Tongue (tissue), 2 donors: Measurements from ENCODE around the gene COG6. TPM values are rescaled to one million over a fixed set of nuclear protein-coding genes. Genes with fewer than 3 reads are reported as not detected.
A peak's percentile ranks its signal among the peaks of the same experiment; 100 is the strongest.

Source experiments
- DNase-seq: peaks from one replicate; pipeline ENCODE4 v3.0.0-alpha.2; 2015
- total RNA-seq: library from RNA; depleted of rRNA; stranded (reverse); fragments of >200 nt; gene quantifications from one replicate; pipeline ENCODE4 v1.2.3, GENCODE V29; 2014

Gene COG6
- total RNA-seq, result 44.0 TPM

DNA sequence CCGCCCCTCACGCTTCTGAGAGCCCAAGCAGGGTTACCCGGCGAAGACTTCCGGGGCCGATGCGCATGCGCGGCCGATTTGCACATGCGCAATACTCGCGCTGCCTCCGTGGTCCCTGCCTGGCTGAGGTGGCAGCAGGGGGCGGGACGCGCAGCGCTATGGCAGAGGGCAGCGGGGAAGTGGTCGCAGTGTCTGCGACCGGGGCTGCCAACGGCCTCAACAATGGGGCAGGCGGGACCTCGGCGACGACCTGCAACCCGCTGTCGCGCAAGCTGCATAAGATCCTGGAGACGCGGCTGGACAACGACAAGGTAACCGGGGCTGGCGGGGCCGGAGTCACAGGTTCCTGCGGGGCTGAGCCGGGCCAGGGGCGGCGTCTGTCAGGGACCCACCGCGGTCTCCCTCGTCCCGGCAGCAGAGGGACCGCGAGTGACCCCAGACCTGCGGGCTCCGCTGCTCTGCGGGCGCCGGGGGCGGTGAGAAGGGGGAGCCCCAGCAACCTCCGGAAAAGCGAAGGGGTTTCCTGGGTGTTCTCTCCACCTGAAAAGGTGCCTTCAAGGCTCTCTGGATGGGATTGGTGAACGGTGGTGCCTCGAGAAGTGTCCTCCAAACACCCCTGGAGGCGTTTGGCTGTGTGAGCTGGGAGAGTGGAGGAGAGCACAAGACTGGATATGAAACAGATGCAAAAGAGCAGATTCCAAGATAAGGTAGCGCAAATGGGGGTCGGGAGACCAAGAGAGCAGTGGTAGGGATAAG lies at the start of gene COG6:
Gene COG6 (plus strand): TSS at position 94 of the 756 bp plus-strand sequence. CDS start 65 bp downstream, at position 159.
- DNase-seq, result peak; percentile 95

DNA sequence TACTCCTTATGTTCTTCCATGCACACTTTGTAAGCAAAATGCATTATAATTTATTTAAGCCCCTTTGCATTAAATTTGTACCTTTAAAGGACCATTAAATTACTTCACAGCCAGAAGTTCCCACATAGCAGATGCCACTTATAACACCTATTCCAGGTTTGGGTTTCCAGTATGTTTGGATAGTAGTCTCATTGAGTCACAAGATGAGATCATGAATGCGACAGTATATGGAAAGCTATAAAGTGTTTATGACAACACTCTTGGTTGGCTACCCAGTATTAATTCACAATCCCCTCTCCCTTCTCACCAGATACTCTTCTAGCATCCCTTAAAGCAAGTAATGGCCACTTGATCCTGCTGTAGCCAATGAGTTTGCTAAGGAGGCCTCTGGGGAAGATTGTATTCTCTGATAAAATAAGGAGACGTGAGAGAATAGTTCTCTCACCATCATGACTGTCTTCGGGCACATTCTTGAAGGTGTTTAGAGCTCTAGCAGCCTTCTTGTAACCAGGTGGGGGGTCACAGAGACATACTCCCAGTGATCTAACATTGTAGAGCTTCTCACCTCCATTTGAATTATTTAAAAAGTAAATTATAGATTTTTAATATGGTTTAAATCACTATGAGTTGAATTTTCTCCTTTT lies 49.7 kb upstream of the COG6 start:
- DNase-seq, result no peak

DNA sequence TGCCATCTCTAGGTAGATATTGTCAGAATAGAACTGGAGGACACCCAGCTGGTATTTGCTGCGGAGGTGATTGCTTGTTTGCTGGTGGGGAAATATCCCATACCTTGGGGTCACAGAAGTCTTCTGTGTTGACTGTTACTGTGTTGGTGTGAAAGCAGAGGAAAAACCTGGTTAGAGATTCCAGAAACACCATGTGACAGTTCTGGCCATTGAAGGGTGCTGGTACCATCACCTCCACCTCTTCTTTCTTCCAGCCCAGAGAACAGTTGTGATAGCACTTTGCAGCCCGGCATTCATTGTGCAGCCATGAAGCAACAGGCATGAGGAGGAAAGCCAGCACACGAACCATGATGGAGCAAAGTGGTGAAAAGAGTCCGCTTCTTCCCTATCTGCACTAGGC lies 47.6 kb upstream of the COG6 start:
- DNase-seq, result no peak

DNA sequence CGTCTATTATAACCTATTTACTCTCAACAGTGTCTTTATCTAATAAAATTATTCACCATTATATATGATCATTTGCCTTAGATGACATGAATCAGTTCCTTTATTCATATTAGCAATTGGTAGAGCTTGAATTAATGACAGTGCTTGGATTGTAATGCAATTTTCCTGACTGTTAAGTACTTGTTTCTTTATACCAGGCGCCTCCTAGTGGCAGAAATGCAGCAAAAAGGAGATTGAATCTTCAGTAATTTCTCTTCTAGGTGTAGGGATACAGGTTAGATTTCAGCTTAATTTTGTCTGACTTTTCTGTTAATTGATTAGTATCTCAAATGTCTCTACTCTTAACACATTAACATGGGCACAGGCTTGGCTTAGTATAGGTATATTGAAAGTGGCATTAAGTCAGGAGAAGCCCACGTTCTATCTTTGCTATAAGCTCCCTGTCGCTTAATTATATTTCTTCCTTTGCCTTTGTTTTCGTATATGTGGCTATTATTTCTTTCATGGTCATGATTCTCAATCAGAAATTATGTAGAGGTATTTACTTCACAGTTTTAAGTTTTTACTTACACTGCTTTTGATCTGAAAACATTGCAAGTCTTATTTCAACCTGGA lies 43.3 kb upstream of the COG6 start:
- DNase-seq, result peak; percentile 90

DNA sequence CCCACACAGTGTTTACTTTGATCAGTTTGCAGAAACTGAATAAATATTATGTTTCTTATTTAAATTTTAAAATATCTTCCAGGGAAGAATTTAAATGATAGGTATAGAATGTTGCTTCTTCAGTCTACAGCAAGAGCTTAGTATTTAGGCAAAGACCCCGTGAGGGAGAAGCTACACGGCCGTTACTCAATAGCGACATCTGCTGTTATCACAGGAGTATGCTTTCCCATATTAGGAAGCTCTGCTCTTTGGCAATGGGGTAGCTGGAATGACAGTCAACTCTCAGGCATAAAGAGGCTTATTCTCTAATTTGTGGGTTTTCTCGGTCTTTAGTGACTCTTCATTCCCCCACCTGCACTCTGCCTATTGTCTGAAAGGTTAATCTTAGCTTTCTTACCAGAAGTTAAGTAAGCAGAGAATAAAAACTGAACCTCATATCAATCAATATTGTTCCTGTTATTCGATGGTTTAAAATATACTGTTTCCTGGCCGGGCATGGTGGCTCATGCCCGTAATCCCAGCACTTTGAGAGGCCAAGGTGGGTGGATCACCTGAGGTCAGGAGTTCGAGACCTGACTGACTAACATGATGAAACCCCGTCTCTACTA lies 39.3 kb upstream of the COG6 start:
- peak; percentile 90 for DNase-seq

DNA sequence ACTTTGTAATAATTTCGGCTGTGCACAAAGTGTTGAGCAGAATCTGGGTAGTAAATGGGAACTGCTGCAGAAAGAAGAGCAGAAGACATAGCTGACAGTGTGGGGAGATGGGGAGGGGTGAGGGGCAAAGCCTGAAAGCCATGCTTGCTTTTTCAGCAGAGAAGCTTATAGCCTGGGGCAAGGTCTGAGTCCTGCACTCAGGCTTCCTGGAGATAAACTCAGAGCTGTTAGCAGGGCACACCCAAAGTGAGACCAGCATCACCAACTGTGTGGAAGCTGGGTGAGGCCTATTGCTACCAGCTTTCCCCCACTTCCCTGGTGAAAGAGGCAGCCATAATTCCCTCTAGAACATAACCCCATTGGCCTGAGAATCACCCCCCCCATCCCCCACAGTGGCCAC lies 36.9 kb upstream of the COG6 start:
- DNase-seq, result no peak

DNA sequence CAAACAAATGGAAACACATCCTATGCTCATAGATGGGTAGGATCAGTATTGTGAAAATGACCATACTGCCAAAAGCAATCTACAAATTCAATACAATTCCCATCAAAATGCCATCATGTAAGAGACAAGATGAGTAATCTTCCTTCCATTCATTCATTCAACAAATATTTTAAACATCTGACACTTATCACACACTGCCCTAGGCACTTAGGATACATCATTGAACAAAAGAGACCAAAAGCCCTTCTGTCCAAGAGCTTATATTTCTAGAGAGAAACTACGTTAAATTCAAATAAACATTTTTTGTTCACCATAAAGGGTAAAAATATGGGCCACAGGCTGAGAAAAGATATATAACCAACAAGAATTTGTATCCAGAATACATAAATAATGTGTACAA lies 32.0 kb upstream of the COG6 start:
- no peak for DNase-seq

DNA sequence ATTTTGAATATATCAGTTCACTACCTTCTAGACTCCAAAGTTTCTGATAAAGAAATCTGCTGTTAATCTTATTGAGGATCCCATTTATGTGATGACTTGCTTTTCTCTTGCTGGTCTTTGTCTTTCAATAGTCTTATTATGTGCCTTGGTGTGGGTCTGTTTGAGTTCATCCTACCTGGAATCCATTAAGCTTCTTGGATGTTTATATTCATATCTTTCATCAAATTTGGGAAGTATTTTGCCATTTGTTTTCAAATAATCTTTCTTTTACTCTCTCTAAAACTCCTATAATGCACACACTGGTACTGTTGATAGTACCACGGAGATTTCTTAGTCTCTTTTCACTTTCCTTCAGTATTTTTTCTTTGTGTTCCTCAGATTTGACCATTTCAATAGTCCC lies 24.2 kb upstream of the COG6 start:
- no peak for DNase-seq

DNA sequence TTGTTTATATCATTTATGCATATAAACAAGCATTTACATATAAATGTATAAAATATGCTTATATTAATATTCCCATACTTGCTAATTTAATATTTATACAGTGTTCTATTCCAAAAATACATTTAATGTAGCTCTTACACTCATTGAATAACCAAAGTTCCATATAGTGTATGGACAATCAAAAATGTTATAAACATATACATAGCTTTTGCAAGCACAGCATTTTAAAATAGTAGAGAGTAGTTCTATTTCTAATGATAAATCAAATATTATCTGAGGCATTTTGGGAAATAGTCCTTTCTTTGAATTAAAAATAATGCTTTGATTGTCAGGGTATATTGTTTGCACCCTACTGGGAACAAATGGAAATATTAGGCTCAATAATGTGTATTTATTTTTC lies 22.5 kb upstream of the COG6 start:
- DNase-seq, result no peak

DNA sequence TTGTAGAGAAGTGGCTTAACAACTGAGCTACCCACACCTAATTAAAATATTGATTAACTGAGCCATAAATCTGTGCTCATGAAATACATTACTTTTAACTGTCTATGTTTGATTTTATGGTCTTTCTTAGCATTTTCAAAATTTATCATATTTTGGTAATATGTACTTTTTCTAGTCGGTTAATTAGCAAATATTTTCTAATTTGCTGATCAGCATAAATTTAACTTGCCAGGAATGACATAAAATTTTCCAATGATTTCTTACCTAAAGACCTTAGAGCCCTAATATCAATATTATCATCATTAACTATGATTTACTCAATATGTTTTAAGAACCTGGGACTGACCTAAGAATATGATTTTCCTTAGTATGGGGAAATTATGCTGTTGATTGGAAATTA lies 19.9 kb upstream of the COG6 start:
- DNase-seq, result no peak

DNA sequence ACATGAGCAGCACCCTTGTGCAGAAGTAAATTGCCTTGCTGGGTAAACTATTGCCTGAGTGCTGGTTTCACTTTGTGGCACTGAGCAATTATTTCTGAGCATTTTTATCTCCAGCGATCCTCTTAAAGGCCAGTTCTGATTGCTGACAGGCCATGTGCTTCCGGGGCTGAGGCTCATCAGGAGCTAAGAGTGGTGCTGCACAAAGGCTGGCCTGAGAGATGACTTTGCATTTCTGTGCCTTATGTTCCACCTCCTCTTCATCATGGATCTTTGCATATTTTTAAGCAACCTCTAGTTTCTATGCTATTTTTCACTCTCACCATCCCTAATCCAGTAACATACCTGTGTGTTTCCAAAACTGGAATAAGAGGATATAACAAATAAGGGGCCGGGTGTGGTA lies 17.6 kb upstream of the COG6 start:
- DNase-seq, result no peak

DNA sequence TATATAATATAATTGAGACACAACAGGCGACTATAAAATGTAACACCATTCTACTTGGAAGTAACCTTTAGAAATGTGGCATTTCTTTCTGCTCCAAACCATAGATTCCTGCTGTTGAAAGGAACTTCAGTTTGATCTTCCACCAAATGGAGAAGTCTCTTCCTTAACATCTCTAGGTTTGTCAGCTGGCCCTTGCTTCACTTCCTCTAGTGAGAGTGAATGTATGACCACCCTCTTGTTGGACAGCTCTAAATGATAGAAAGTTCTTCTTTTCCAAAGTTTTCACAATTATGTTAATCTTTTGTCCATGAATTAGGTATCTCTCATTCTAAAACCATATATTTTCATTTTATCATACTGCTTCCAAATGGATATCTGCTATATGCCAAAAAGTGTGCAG lies 13.8 kb upstream of the COG6 start:
- DNase-seq, result no peak

DNA sequence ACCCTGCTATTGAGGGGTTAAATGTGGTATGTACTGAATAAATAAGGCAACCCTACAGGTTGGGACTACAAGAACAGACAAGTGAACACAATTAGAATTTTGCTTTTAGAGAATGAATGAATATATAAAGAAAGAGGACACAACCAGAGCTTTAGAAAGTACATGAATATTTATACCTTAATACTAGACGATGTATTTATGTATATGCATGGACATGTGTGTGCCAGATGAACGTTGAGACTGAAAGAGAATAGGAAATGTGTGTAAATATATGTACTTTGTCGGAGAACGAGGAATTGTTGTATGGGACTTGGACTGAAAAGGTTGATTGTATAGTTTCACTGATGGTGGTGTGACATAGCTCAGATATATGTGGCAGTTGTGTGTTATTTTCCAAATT lies 9.3 kb upstream of the COG6 start:
- no peak for DNase-seq

DNA sequence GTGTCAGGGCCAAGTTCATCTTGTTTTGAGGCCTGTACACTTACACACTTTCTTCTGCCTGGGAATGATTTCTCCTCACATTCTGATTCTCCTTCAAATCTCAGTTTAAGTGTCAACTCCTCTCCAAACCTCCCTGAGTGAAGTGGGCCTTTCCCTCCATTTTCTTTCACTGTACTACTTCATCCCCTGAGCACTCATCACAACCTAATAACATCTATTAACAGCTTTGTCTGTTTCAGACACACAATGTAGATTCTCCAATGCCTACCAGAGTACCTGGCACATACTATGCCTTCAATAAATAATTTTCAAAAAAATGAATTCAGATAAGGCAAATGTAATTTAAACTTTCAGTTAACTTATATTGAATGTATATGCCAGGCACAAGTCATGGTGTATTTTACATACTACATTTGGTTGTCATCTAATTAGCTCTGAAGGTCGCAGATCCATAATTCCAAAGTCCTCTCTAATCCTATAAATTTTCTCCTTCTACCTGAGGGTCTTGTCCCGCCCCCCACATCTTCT lies 357 bp upstream of the COG6 start:
- DNase-seq, result no peak

DNA sequence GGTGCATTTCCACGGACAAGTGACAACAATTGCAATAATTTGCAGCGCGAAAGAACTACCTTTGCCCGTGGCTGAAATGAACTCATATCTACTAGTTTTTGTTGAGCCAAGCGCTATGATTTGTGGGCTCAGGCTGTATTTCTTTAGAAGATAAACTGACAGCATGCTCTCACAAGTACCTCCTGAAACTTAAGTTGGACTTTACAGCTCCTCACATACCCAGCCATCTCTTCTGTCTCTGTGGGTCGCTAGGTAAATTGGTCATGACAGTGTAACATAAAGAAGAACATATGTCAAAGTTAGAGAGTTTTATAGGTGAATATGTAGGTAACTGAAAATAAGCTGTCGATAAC lies 839 bp downstream of the COG6 start:
- DNase-seq, result no peak

DNA sequence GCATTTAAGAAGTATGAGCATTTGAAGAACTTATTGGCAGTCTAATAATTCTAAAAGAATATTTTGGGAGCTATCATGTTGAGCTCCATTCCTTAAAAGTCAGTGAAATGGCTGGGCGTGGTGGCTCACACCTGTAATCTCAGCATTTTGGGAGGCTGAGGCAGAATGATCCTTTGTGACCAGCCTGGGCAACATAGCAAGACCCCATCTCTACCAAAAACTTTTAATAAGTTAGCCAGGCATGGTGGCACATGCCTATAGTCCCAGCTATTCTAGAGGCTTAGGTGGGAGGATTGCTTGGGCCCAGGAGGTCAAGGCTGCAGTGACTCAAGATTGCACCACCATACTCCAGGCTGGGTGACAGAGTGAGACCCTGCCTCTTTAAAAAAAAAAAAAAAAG lies 8.0 kb downstream of the COG6 start:
- no peak for DNase-seq

DNA sequence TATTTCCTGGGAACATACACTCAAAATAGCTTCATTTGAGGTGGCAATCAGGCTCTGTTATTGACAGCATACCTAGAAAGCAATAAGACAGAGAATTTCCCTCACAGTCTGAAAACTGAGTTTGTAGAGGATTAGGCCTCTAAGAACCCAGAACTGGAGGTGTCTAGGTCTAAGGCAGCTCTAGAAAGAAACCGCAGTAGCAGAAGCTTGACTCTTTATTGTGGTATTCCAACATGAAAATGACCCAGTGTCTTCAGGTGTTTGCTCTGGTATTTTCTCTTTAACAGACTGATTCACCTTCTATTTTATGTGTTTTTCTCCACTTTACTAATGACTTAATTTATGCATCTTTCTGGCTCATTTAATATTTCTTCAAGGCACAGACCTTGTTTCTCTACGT lies 8.5 kb downstream of the COG6 start:
- no peak for DNase-seq

DNA sequence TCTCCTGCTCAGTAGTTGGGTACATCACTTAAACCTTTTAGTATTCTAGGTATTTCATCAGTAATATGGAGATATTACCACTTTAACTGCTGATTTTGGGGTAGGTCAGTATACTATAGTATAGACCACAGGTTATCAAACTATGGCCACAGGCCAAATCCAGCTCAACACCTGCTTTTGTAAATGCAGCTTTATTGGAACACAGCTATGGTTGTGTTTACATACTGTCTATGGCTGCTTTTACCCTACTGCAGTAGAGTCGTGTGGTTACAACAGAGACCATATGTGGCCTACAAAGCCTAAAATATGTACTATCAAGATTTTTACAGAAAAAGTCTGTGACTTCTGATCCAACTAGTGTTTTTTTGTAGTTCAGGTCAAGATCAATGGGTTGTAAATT lies 10.3 kb downstream of the COG6 start:
- no peak for DNase-seq

DNA sequence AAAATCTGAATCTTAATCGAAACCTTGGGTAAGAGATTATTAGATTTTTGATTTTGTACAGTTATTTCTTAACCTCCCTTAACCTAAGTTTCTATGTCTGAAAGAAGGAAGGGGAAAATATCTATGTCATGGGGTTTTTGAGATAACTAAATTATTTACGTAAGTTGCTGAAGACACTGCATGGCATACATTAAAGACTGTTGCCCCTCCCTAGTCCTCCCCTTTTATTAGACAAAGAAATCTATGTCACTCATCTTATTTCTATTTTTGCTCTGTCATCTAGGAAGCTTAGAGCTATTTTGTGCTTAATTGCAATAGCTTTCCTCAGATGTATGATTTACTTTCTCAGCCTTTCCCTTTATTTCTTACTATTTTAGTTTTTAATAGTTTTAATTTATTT lies 15.0 kb downstream of the COG6 start:
- no peak for DNase-seq

DNA sequence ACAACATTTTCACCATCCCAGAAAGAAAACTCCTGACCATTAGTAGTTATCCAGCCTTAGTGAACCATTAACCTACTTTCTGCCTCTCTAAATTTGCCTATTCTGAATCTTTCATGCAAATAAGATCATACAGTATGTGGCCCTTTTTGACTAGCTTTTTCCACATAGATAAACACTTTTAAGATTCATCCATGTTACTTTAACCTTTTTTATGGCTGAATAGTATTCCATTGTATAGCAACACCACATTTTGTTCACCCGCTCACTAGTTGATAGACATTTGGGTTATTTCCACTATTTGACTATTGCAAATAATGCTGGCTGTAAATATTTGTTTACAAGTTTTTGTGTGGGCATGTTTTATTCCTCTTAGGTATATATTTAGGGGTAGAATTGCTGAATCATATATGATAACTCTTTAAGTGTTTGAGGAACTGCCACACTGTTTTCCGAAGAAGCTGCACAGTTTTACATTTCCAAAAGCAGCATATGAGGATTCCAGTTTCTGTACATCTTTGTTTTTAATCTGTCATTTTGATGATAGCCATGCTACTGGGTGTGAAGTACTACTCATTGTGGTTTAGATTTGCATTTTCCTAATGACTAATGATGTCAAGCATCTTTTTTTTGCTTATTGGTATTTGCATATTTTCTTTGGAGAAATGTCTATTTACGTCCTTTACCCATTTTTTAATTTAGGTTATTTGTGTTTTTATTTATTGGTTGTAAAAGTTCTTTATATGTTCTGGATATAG lies 17.1 kb downstream of the COG6 start:
- no peak for DNase-seq

DNA sequence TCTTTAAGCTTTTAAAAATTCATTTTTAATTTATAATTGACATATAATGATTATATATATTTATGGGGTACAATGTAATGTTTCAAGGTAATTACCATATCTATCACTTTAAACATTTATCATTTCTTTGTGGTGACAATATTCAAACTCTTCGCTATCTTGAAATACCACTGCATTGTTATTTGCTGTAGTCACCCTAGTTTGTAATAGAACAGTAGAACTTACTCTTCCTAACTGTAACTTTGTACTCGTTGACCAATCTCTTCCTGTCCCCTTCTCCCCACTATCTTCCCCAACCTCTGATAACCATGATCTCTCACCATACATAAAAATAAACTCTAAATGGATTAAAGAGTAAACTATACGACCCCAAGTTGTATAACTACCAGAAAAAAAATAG lies 20.4 kb downstream of the COG6 start:
- DNase-seq, result no peak

DNA sequence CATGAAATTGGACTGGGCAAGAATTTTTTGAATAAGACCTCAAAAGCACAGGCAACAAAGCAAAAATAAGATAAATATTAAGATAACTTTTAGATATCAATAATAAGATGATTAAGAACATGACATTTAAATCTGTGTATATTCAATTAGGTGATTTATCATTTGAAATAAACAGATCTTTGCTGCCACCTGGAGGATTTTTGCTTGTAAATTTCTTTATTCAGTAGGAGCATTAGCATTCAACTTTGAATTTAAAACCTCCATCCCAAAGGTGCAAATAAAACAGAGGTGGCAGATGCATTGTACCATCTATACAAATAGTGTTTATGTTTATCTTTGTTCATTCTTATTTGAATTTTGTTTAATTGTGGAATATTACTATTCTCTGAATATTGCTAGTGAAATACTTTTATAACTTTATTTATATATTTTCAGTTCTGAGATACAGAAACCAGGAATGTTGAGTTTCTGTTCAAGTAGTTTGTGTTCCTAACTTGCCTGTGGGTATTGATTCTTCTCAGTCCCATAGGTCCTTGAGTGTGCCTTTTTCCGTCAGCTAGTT lies 20.9 kb downstream of the COG6 start:
- peak; percentile 73 for DNase-seq
